Measurements from ENCODE around the gene GNG8. TPM values are rescaled to one million over a fixed set of nuclear protein-coding genes. Genes with fewer than 3 reads are reported as not detected.

Gene GNG8
- total and polyA plus RNA-seq, 8 donors = 5.8 to 16.0 (median 8.9) TPM; not detected in 2

DNA sequence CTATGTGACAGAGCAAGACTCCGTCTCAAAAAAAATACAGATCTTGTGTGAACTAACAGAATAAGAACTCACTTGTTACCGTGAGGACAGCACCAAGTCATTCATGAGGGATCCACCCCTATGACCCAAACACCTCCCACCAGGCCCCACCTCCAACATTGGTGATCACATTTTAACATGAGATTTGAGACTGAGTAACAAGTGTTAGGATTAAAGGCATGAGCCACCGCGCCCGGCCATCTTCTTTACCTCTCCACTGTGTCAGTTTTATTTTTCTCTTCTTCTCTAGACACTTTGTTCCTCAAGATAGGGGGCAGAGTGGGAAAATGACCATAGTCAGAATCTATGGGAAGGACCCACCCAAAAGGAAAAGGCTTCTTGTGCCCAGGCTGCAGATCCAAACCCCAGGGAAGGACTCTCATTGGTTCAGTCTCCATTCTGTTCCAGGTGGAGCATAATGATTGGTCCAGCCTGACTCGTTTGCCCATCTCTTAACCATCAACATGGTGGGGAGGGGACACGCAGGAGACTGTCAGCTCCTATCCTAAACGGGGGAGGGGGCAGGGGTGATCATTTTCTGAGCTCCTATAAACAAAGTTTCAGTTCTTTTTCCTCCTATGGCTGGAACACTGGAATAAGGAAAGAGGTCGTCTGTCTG, 36.2 kb downstream of the GNG8 start:
- intact Hi-C loops (cut with DNase I) = no loop called here
- TF ChIP-seq, protein P1, sequence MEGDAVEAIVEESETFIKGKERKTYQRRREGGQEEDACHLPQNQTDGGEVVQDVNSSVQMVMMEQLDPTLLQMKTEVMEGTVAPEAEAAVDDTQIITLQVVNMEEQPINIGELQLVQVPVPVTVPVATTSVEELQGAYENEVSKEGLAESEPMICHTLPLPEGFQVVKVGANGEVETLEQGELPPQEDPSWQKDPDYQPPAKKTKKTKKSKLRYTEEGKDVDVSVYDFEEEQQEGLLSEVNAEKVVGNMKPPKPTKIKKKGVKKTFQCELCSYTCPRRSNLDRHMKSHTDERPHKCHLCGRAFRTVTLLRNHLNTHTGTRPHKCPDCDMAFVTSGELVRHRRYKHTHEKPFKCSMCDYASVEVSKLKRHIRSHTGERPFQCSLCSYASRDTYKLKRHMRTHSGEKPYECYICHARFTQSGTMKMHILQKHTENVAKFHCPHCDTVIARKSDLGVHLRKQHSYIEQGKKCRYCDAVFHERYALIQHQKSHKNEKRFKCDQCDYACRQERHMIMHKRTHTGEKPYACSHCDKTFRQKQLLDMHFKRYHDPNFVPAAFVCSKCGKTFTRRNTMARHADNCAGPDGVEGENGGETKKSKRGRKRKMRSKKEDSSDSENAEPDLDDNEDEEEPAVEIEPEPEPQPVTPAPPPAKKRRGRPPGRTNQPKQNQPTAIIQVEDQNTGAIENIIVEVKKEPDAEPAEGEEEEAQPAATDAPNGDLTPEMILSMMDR (IDR thresholded peaks at IDR 0.05) = no peak
- Histone ChIP-seq H3K4me1 (peaks cover 14 to 33% of the 10 kb centered on the region in 2 donors), H3K36me3 (no peaks in the 10 kb centered on the region), H3K9me3 (peaks cover 0 to 10% of the 10 kb centered on the region in 2 donors), H3K27me3 (no peaks in the 10 kb centered on the region), H3K4me3 (peak overlapping the region; percentile 97 to 99), H3K27ac (peak overlapping the region; percentile 96 to 99)
- DNase-seq (no peak), ATAC-seq (no peak)

DNA sequence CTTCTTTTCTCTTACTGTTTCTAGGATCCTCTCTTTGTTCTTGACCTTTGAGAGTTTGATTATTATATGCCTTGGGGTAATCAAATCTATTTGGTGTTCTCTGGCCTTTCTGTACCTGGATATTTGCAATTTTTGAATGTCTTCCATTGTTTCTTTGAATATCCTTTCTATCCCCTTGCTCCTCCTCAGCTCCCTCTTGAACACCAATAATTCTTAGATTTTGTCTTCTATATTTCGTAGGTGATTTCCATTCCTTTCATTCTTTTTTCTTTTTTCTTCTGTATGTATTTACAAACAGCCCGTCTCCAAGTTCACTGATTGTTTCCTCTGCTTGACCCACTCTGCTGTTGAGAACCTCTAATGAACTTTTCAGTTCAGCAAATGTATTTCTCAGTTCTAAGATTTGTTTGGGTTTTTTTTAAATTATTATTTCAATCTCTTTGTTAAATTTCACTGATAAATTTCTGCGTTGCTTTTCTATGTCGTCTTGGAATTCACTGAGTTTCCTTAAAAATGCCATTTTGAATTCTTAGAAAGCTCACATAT, 37.6 kb downstream of the GNG8 start:
- Histone ChIP-seq H3K27ac (no peak overlapping the region), H3K9me3 (peaks cover 0 to 10% of the 10 kb centered on the region in 2 donors), H3K4me1 (peaks cover 8 to 19% of the 10 kb centered on the region in 2 donors), H3K4me3 (no peak overlapping the region), H3K36me3 (no peaks in the 10 kb centered on the region), H3K27me3 (no peaks in the 10 kb centered on the region)
- ATAC-seq = no peak
- intact Hi-C loops (cut with DNase I) = no loop called here
- TF ChIP-seq, protein P1 (IDR thresholded peaks at IDR 0.05) = no peak
- no peak for DNase-seq

DNA sequence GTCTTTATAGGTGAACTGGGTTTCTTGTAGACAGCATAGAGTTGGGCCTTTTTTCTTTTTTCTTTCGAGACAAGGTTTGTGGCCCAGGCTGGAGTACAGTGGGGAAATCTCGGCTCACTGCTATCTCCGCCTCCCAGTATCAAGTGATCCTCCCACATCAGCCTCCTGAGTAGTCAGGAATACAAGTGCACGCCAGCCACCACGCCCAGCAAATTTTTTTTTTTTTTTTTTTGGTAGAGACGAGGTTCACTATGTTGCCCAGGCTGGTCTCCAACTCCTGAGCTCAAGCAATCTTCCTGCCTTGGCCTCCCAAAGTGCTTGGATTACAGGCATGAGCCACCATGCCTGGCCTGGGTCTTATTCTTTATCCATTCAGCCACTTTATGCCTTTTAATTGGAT, 40.0 kb downstream of the GNG8 start:
- H3K36me3 ChIP-seq = no peaks in the 10 kb centered on the region
- no peak overlapping the region for H3K27ac ChIP-seq
- H3K27me3 ChIP-seq = no peaks in the 10 kb centered on the region
- DNase-seq = no peak
- intact Hi-C loops (cut with DNase I) = no loop called here
- peaks cover 0 to 7% of the 10 kb centered on the region in 2 donors for H3K4me1 ChIP-seq
- TF ChIP-seq, protein P1 (IDR thresholded peaks at IDR 0.05) = no peak
- no peak for ATAC-seq
- peaks cover 0 to 10% of the 10 kb centered on the region in 2 donors for H3K9me3 ChIP-seq
- H3K4me3 ChIP-seq = no peak overlapping the region

DNA sequence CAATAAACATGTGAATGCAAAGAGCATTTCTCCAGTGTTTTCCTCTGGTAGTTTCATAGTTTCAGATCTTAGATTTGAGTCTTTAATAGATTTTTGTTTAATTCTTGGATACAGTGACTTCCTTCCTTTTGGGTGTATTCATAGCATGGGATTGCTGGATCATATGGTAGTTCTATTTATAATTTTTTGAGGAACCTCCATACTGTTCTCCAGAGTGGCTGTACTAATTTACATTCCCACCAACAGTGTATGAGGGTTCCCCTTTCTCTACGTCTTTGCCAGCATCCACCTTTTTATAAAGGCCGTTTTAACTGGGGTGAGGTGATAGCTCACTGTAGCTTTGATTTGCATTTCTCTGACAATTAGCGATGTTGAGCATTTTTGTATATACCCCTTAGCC, 44.1 kb downstream of the GNG8 start:
- intact Hi-C loops (cut with DNase I) = no loop called here
- Histone ChIP-seq H3K36me3 (no peaks in the 10 kb centered on the region), H3K4me1 (peaks cover 0 to 4% of the 10 kb centered on the region in 2 donors), H3K27ac (no peak overlapping the region), H3K9me3 (no peaks in the 10 kb centered on the region), H3K4me3 (no peak overlapping the region), H3K27me3 (no peaks in the 10 kb centered on the region)
- TF ChIP-seq, protein P1 (IDR thresholded peaks at IDR 0.05) = no peak
- DNase-seq = no peak
- ATAC-seq = no peak

DNA sequence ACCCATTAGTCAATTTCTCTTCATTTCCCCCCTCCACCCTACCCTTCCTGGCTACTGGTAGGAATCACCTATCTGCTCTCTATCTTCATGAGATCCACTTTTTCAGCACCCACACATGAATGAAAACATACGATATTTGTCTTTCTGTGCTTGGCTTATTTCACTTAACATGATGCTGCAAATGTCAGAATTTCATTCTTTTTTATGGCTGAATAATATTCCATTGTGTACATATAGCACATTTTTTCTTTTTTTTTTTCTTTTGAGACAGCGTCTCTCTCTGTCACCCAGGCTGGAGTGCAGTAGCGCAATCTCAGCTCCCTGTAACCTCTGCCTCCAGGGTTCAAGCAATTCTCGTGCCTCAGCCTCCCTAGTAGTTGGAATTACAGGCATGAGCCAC, 44.7 kb downstream of the GNG8 start:
- Histone ChIP-seq H3K4me1 (peaks cover 0 to 4% of the 10 kb centered on the region in 2 donors), H3K27ac (no peak overlapping the region), H3K36me3 (no peaks in the 10 kb centered on the region), H3K27me3 (no peaks in the 10 kb centered on the region), H3K9me3 (no peaks in the 10 kb centered on the region), H3K4me3 (no peak overlapping the region)
- DNase-seq (no peak), ATAC-seq (no peak)
- intact Hi-C loops (cut with DNase I) = no loop called here
- TF ChIP-seq, protein P1 (IDR thresholded peaks at IDR 0.05) = no peak
